Stimulated activated CD4-positive, alpha-beta T cell treated with anti-CD3 and anti-CD28 coated beads, Interleukin-15, amount 100 ng/mL, for 1 hour (primary cell): Measurements from ENCODE around the gene MAP4K2.
"Not testable (repeated sequence)": the region's sequence is repeated elsewhere in the genome, so short reads cannot be mapped to it uniquely, and the experiment has no call there.

Experiments used
- DNase-seq, 2 donors: peaks; one replicate each; pipeline ENCODE4 v3.0.0-alpha.2; 2020; ENCODE audit warnings: low read depth in 1 of 2, low spot score in 1 of 2

Gene MAP4K2

DNA sequence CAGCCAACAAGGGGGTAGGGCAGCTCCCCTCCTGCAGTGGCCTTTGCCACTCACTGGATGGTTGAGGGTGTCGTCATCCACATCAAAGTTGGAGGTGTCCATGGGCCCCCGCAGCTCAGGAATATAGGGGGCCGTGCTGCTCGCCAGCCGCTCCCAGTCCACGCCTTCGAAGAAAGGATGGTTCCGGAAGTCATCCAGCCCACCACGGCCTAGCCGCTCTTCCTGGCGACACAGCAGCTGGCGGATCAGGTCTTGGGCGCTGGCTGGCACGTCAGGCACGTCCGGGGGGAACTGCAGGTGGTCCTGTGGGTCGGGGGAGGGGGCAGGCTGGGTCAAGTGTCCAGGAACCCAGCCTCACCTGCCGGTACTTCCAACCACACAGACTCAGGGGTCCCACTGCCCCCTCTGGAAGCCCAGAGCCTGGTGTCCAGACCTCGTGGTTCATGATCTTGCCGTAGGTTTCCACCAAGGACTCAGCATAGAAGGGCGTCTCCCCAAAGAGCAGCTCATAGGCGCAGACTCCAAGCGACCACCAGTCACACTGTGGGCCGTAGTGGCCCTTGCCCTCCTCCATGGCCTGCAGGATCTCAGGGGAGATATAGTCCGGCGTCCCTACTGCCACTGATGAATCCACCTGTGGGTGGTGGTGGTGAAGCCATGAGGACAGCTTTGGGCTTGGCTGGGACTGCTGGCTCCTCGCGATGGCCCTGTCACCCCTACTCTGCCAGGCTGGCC is 35.8 kb upstream of the MAP4K2 start:
- no peak for DNase-seq

DNA sequence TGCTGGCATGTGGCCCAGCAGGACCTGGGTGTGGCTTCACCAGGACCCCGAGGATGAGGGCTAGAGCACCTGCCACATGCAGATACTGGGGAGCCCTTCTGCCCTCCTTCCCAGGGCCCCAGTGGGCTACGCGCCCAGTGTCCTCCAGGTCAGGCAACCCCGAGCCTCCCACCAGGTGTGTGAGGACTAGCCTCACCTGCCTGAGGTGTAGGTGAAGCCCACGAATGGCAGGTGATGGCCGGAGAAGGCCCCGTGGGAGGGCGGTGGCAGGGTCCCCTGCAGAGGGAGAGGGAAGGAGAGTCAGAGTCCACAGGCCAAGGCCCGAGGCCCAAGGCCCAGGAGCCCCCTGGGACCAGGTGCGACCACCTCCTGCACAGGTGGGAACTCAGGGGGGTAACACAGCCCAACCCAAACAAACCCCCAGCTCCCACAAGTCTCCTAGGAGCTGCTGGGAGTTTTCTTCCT is 34.9 kb upstream of the MAP4K2 start:
- DNase-seq: no peak

DNA sequence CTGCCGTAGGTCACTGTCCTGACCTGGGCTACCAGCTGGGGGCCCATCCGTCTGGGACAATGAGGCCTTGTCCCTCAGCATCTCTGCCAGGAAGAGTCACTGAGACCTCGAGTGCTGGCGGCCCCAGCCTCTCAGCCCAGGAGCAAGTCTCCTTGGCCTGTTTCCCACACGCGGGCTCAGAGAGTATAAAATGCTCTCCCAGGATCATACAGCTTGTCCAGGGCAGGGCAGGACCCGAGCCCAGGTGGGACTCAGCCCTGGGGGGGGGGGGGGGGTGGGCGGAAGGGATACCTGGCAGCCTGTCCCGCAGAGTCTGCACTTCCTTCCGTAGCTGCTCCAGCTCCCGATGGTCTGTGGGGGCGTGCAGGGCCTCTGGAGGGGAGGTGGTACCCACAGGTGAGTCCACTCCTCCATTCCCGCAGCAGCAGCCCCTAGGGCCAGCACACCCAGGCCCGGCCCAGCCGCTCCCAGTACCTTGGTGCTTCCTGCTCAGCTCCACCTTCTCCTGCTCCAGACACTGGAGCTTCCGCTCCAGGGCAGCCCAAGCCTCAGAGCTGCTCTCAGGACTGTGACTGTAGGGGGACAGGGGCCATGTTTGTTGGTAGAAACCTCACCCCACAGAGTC is 33.5 kb upstream of the MAP4K2 start:
- DNase-seq: no peak

DNA sequence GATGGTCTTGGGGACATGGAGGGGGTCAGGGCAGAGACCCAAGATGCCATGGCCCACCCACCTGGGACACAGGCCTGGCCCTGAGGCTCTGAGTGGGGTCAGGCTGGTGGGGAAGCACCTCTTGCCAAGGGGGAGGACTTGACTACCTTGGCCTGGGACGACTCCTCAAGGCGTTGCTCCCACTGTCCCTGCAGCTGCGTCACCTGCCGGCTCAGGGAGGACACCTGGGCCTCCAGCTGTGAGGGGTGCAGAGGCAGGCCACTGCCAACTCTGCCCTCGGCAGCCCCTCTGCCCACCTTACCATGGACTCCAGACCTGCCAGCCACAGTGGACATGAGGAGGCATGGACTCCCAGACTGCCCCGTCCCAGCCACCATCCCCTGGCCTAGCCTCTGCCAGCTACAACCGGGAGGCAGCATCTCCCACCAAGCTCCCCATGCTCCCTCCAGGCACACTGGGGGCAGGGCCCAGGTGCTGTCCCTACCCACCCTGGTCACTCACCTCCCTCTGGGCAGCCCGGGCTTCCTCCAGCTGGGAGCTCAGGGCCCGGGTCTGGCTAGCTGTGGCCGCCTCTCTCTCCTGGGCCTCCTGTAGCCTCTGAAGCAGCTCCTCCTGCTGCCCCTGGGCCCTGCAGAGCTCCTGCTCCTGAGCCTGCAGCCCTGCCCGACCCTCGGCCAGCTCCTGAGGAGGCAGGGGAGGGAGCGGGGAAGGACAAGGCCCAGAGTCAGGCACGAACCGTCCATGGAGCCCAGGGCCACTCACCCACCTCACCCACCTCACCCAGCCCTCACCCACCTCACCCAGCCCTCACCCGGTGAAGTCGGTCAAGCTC is 32.8 kb upstream of the MAP4K2 start:
- DNase-seq: no peak

DNA sequence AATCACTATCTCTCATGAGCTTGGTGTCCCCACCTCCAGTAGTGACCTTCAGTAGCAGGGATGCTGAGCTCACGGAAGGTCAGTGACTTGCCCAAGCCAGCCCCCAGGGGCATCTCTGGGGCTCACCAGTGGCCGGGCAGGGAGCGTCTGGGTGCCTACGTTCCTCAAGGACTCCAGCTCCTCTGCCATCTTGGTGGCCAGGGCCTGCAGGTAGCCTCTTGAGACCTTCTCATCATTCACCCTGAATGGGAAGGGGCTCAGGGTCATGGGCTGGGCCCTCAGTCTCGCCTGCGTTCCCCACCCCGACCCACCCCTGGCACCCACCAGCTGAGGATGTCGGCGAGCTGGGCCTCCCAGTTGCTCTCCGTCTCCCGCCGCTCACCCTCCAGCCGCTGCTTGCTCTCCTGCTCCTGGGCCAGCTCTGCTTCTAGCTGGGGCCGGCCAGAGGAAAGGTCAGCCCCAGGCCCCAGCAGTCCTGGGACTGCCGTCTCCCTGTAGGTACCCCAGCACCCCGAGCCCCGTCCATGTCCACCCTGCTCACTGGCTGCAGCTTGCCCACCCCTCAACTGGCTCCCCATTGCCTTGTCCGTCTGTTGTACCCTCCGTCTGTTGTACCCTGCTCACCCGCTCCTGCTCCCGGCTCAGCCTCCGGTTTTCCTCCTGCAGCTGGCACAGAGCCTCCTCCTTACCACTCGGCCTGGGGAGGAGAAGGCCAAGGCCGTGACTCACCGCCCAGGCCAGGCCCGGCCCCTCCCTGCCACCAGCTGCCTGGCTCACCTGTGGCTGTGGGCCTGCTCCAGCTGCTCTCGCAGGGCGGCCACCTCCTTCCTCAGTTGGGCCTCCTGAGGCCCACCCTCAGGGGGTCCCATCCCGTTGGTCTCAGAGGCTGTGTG is 32.0 kb upstream of the MAP4K2 start:
- no peak for DNase-seq

DNA sequence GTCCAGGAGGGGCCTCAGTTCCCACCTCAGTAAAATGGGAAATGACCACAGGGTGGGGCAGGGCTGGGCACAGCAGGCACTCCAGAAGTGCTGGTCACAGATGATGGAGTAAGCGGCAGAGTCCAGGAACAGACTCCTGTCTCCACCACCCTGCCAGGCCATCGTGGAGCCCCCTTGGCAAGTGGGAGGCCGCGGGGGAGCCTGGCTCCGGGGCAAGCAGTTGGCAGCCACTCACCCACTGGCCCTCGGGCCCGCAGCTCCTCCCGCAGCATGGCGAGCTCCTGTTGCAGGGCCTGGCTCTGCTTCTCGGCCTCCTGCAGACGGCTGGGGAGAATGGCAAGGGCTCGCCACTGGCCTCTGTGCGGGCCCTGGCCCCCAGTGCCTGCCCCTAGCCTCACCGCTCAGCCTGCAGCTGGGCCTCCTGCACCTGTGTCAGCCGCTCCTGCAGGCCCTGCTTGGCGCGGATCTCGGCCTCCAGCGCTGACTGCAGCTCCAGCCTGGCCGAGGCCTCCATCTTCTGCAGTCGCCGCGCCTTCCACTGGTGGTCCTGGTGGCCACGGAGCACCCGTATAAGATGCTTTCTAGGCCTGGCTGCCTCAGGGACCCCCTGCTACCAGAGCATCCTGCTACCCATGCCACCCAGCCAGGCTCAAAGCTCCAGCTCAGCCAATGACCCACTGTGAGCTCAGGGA is 31.2 kb upstream of the MAP4K2 start:
- DNase-seq: no peak

DNA sequence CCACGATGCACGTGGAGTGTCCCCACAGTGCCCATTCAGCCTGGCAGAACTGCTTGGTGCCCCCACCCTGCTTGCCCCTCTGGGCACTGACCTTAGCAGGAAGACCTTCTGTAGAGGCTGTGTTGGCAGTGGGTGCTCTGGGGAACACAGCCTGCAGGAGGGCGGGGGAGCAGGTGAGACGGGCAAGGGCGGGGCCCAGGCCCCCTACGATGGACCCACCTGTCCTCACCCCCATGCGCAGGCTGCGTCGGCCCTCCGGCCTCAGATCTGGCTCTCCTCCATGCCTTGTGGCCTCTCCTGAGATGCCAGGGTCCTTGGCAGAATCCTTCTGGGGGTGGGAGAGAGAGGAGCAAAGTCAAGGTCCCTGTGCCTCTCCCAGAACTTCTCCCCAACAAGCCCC is 30.5 kb upstream of the MAP4K2 start:
- DNase-seq: no peak

DNA sequence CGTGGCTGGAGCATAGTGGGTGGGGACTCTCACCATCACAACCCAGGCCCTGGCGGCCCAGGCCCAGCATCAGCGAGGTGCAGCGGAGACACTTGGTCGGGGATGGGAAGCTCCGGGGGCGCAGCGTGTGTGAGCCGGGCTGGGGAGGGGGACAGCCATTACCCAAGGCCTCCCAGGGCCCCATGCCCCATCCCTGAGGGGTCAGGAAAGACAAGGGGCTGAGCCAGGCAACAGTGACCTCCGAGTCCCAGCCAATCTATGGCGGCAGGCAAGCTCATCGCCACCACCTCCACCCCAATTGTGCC is 30.1 kb upstream of the MAP4K2 start:
- no peak for DNase-seq

DNA sequence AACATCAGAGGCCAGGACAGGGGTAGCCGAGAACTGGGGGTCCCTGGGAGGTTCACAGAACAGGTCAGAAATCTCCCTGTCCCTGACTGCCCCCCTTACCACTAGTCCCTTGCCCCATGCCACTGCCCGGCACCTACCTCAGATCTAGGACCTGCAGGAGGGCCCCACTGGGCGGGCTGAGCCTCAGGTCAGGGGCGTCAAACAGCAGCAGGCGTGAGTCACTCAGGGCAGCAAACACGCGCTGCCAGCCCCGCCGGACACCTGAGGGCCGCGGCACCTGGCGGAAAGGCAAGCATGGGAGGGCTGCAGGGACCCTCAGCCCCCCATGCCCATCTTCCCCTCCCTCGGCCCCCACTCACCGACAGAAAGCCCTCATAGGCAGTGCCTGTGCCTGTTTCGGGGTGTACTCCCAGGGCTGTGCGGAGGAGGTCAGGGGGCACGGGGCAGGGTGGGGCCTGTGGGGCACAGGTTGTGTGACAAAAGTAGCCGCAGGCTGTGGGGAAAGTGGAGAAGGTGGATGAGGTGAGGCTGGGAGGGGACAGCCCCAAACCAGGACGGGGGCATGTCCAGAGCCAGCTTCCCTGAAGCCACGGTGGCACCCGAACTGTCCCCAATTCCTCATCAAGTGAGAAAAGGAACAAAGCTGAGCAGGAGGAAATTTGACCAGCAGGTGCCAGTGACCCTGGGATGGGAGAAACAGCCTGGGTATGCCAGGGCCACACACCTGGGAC is 29.6 kb upstream of the MAP4K2 start:
- no peak for DNase-seq

DNA sequence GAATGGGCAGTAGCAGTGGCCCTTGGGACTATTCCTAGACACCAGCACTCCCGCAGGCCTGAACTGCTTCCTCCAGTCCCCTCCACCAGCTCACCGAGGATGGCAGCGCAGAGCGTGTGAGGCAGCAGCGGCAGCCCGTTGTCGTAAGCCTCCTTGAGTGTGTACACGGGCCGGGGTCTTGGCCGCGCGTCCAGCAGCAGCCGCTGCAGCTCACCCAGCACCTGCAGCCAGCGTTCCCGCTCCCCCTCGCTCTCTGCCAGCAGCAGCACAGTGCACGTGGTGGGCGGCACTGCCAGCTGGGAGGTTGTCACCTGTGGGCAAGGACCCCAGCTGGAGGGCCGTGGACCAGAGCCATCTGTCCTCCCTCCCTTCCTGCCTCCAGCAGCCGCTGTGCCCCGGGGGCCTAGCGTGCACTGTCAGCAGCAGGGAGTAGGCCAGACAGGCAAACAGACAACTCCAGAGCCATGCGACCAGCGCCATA is 28.4 kb upstream of the MAP4K2 start:
- no peak for DNase-seq

DNA sequence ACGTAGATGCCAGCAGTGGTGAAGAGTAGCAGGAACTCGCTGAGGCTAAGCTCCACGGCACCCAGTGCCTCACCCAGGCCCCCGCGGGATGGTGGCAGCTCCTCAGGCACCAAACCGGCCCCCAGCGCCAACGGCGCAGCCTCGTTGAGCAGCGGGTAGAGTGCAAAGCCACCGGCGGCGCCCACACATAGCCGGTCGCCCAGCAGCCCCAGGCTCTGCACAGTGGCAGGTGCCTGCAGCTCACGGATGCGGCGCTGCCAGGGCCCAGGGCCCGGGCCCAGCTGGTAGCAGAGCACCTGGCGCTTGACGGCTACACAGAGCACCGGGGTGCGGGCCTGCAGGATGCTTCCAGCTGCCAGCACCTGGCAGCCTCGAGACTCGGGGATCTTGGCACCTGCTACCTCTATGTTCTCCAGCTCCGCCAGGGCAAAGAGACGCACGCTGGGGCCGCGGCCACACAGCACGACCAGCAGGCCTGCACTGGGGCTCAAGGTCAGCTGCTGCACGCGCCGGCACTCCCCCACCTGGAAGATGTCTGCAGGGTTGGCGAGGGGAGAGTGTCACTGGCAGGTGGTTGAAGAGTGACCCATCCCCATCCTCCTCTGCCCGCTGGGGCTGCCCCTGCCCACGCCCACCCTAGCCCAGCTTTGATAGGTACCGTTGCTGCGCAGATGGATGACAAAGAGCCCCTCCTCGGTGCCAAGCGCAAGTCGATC is 26.7 kb upstream of the MAP4K2 start:
- no peak for DNase-seq

DNA sequence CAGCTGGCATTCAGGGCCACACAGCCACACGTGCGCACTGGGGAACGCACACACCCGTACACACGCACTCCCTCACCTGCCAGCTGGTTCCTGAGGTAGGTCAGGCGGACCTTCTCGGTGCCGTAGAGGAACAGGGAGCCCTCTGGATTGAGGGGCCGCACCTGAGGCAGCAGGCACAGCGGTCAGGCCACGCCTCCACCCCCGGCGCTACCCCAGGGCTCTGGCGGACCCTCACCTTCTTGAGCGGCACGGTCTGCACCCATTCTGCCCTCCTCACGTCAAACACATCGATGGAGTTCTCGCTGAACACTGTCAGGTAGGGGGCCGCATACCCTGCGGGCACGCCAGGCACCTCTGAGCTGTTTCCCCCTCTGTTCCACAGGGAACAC is 24.4 kb upstream of the MAP4K2 start:
- DNase-seq: no peak

DNA sequence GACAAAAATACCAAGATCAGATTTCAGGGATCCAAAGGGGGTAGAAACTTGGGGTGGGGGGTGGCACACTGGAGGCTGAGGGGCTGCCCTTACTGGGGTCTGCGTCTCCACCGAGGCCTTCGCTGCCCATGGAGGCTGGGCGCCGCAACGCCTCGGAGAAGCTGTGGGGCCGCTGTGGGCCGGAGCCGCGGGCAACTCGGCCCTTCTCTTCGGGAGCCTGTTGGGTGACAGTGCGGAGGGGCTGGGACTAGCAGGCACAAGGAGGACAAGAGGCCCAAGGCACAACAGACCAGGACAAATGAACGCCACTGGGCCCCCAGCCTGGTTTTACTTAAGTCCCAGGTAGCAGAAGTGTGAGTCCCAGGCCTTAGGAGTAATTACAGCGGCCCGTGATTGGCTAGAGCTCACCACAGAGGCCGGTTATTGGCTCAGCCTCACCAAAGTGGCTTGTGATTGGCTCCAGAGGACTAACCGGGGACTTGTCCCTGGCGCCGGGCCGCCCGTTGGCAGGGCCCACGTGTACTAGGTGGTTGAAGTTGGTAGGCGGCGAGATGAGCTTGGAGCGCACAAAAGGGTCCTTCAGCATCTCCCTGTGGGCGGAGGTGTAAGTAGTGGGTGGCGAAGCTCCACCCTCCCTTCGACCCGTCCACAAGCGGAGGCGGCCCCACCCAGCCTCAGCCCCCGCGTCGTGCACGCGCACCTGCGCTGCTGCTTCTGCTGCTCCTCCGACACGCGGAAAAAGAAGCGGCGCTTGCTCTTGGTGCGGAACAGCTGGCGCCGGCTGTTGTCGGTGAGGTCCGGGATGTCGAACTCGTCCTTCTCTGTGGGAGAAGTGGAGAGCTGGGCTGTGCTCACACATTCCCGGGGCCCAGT is 23.8 kb upstream of the MAP4K2 start:
- DNase-seq: no peak

DNA sequence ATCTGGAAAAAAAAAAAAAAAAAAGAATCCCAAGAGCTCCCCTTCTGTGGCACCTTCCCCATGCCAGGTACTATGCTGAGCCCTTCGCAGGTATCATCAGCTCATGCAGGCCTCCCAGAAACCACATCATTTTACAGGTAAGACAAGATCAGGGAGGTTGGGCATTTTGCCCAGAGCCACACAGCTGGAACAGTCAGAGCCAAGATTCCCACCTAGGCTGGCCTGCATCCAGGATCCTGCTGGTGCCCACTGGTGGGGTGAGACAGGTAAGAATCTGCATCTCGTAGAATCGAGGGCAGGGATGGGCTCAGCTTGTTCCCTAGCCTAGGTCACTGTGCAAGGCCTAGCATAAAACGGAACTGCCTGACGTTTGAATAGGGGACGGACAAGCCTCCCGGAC is 23.0 kb upstream of the MAP4K2 start:
- DNase-seq: no peak

DNA sequence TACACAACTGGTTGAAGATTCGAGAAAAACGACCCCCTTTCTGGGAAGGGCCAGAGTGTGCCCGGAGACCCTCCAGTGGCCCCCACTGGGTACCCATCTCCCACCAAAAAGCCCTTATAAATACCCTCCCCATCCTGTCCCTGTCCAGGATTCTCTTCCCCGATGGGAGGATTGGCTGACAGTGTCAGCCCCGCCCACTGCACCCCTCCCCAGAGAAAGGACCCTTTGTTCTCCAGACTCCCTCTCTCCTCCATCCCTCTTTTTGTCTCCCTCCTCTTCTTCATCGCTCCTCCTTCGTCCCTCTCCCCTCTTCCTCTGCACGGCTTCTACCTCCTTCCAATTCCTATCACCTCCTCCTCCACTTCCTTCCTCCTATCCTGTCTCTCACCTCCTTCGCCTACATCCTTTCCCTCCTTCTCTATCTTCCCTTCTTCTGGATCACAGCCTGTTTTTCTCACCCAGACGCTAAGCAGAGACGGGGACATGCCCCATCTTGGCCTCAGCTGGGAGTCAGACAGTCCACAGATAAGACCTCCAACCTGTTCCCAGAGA is 20.6 kb upstream of the MAP4K2 start:
- DNase-seq: no peak

DNA sequence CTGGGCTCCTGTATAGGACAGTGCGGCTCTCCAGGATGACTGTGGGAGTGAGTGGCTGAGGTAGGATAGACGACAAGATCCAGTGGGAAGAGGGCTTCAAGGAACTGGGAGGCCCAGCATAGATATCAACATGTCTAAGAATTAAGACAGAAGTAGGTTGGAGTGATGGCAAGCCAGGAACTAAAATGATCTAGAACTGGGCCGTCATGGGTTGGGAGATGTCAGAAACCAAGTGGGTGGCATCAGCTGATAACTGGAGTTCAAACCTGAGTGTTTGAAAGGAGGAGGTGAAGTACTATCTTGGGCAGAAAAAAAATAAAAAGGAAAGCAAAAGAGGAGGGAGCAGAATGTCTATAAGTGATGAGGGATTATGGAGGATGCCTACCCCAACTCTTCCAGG is 14.5 kb upstream of the MAP4K2 start:
- no peak for DNase-seq

DNA sequence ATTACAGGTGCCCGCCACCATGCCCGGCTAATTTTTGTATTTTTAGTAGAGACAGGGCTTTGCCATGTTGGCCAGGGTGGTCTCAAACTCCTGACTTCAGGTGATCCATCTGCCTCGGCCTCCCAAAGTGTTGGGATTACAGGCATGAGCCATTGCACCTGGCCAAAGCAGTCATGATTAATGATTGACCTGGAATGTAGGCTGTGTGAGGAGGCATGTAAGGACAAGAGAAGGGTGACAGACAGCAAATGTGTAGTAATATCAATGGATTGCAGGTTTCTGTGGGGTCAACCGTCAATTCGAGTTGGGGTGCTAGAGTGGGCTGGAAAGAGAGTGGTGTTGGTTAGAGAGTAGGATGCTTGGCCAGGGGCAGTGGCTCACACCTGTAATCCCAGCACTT is 12.4 kb upstream of the MAP4K2 start:
- DNase-seq: not testable (repeated sequence)

DNA sequence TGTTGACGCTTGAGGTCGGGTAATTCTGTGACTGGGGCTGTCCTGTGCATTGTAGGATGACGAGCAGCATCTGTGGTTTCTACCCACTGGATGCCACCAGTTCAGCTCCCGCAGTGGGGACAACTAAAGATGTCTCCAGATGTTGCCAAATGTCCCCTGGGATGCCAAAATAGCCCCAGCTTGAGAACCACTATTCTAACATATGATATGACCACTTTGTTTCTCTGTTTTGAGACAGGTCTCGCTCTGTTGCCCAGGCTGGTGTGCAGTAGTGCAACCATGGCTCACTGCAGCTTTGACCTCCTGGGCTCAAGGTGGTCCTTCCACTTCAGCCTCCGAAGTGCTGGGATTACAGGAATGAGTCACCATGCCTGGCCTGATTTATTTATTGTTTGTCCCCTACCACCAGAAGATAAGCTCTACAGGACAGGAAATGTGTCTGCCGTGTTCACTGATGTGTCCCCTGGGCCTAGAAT is 11.7 kb upstream of the MAP4K2 start:
- no peak for DNase-seq
